ENCODE measurements around the gene SLC39A11.

Gene SLC39A11

DNA sequence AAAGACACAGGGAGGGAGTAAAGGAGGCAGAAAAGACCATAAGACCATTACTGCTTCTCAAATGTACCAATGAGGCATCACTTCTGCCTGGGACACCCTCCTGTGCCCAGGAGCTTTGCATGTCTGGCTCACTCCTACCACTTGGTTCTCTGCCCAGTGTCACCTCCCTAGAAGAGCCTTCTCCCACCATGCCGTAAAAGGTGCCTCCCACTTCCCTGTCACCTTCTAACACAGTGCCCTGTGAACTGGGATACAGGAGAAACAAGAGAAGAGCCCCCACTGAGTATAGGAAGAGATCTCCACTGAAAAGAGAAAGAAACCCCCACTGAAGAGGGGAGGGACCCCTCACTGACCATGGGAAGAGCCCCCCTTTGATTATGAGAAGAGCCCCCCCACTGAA lies 486.9 kb downstream of the SLC39A11 start:
- no peak for DNase-seq

DNA sequence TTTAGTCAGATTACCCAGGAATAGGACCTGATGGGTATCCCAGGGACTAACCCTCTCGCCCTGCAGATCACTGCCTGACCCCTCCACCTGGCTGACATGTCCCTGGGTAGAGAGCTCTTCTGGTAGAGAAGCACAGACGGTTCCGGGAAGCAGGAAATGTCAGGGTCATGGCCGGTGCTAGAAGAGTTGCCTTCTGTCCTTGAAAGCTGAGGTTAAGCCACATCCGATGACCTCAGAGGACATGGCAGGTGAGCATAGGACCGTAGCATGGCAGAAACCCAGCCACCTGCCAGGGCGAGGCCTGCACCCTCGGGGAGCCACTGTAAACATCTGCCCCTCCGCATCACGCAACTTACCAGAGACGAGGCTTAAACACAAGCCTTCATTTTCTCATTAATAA lies 488.0 kb downstream of the SLC39A11 start:
- DNase-seq, result no peak

DNA sequence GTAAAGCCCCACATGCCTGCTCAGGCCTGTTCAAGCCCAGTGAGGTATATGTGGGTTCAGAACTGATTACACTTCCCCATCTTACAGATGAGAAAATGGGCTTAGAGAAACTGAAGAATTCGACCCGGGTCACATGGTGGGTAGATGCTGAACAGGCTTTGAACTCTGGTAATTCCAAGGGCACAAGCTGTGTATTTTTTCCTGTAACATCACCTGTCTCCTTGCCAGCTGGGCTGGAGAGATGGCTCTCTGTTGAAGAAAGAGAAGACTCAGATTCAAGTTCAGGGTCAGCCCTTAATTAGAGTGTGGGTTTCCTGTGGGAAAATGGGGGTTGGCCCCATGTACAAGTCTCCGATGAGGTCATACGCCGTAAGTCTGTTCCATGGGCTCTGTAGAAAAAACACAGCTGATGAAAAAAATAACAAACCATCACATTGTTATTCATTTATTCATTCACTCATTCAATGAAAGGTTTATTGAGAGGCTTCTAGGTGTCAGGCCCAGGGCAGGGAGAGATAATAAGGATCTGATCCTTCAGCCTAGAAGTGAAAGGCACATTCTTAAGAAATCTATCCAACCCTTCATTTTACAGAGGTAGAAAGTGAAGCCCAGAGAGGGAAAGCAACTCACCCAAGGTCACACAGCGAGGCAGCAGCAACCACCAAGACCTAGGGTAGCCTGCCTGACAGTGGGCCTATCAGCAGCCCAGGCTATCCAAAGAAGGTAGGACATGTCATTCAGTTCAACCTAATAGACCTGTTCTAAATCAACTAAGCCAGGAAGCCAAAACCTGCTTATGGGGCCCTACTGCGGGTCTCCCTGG lies 488.9 kb downstream of the SLC39A11 start:
- no peak for DNase-seq

DNA sequence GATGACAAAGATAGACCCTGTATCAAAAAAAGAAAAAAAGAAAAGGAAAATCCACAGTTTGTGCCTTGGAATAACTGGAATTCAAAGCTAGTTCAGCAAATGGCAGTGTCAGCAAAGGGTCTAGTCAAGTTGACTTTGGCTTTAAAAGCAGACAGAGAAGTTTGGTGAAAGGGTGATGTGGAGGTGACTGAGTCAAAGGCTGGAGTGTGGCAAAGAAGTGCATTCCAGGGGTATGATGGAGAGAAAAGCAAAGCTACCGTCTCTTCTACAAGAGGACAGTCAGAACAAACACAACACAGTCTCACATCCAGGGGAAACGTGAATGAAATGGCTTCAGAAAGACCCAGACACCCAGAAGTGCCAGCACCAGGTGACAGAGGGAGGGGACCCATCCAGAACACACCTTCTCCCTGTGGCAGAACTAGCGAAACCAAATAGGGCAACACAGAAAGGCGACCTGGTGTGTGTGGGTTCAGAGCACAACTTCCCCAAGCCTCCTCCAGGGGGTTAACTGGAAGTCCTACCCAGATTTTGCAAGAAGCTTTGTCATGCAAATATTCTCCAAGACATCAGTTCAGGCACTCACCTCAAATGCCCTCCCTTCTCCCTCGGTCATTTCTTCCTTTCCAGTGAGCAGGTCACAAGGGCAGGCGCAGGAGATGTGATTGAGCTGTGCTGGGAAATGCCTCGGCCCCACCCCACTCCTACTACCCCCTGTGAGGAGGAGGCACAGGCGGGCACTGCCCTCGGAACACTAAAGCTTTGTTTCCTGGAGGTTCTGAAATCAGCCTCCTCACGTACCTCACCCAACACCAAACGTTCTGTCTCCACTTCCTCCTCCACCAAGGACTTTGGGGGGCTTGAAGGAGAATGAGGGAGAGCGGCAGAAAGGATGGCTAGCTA lies 489.7 kb downstream of the SLC39A11 start:
- DNase-seq, result no peak

DNA sequence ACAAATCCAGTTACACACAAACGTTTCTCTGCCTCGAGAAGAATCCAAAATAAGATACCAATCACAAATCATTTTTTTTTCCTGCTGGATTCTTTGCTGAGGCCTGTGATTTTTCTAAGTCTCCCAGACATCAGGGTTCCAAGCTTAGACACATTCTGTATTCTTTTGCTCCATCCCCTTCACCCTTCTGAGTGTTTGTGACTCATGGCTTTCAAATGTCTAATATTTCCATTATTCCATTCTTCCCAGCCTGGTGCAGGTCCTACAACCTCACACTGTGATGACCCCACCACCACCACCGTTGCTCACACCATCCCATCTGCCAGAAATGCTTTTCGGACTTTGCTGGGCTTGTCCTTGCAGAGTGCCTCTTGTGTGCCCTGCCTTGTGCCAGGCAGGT lies 491.6 kb downstream of the SLC39A11 start:
- DNase-seq, result no peak

DNA sequence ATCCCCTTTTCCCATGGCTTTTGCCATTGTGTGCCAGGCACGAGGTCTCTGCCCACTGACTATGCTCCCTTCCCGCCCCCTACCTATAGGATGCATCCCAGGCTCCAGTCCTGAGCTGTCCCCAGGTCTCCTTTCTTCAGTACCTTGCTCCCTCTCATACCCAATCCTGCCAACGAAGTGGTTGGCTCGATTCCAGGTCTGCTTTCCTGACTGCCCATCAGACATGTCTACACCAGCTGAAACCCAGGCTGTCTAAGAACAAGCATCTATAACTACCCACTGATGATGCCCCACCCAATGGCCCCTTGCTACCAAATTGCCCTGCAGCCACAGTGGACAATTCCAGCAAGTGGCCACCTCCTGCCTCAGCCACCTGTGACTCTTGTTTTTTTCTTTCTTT lies 492.6 kb downstream of the SLC39A11 start:
- no peak for DNase-seq

DNA sequence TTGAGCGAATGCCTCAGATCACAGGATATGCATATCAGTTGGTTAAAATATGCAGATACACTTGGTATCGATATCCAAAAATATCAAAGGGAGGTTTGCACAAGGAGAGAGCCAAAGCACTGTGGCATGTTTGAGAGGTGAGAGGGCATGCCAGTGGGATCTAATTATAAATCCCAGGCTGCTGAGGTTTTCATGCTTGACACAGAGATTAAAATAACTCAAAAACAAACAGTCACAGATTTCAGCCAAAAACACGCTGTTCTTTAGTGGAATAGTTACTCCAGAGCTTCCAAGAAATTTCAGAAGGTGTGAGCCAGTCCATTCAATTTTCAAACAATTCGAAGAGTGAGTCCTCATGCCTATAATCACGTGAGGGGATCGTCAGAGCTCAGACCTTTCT lies 493.8 kb downstream of the SLC39A11 start:
- DNase-seq, result no peak

DNA sequence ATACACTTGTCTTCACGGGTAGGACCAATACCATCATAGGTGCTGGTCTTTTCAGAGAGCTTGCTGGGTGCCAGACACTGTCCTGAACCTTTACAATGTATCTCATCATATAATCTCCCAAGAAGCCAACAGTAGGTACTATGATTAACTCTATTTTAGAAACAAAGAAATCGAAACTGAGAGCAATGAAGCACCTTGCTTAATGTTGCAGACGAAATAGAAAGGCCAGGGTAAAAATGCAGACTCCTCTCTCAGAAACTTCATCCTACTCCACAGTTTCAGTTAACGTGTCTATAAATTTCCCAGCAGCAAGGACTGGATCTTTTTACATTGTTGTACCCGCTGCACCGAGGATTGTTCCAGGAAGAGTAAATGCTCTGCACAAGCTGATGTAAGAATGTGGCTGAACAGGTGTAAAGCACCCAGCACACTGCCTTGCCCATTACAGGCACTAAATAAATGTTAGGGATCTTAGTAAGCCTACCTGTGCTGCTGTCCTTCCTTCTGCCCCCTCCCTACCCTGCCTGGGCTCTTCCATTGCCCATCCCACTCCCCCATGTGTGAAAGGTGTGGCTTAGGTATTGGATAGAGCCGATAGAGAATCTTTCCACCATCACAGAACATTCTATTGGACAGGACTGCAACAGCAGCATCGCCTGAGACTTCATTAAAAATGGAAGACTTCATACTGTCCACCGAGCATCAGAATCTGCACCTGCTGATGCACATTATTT lies 495.0 kb downstream of the SLC39A11 start:
- no peak for DNase-seq

Measured in NCI-H2029 treated with DMSO at 0.1 percent for 48 hours (cell line).